GM18499 (cell line): ENCODE results near the gene ACTR2.
"Not testable (repeated sequence)": the region's sequence is repeated elsewhere in the genome, so short reads cannot be mapped to it uniquely, and the experiment has no call there.

Experiments
- ATAC-seq: cut with Tn5 transposase; IDR thresholded peaks from one replicate; pipeline ENCODE4 v1.9.1; 2021; ENCODE audit warnings: moderate number of reproducible peaks; ENCODE audit not compliant: insufficient read depth, unreplicated experiment

The ACTR2 gene

DNA sequence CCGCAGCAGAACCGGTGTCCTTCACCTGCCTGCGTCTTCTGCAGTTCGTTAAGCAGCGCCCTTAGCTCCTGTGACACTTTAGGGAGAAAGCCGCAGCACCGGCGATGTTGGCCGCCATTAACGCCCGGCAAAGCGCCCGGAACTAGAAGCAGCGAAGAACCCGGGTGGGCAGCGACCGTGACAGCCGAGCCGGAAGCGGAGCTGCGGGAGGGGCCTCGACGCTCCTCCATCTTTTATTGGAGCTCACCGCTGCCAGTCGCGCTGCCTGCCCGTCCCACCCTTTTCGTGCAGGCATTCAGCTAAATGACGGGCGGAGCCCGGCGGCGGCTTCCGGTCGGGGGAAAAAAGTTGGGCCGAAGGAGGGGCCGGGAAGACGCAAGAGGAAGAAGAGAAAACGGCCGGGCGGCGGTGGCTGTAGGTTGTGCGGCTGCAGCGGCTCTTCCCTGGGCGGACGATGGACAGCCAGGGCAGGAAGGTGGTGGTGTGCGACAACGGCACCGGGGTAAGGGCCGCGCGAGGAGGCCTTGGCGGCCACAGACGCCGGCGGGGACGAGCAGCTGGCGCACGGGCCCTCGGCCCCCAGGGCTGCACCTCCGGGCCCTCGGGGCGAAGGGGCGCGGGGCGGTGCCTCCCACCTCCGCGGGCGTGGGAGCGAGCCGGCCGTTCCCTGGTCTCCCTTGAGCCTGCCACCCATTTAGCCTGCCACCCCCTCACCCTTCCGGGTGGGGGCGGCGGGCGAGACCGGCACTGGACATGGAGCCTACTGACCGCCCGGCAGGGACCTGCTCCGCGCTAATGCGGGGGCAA is at the start of gene ACTR2:
TSS of gene ACTR2 (plus strand) at position 376 of the 807 bp plus-strand sequence. CDS start at position 455, 79 bp downstream.
- peak; percentile 64 for ATAC-seq

DNA sequence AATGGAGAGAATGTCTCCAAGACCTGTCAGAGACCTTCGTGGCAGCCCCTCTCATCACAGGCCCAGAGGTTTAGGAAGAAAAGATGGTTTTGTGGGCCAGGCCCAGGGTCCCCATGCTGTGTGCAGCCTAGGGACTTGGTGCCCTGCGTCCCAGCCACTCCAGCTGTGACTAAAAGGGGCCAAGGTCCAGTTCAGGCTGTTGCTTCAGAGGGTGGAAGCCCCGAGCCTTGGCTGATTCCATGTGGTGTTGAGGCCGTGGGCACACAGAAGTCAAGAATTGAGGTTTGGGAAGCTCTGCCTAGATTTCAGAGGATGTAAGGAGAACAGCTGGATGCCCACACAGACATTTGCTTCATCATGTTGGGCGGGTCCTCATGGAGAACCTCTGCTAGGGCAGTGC is 45.1 kb upstream of the ACTR2 start:
- no peak for ATAC-seq

DNA sequence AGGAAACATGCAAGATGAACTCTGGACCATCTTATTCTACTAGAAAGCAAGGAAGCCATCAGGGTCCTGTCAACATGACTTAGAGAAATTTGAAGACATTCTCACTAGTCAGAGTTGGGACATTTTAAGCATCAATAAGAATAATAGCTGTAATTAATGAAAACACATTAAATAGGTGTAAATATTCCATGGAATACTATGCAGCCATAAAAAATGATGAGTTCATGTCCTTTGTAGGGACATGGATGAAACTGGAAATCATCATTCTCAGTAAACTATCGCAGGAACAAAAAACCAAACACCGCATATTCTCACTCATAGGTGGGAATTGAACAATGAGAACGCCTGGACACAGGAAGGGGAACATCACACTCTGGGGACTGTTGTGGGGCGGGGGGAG is 44.2 kb upstream of the ACTR2 start:
- ATAC-seq: not testable (repeated sequence)

DNA sequence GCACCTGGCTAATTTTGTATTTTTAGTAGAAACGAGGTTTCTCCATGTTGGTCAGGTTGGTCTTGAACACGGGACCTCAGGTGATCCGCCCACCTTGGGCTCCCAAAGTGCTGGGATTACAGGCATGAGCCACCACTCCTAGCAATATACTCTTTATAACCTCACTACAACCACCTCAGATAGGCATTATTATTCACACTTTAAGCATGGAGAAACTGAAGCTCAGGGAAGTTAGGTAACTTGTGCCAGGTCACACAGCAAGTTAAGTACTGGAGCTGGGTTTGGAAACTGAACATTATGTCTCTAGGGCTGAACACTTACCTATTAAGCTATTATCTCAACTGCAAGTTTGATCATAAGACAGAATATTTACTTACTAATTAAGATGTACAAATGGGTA is 42.6 kb upstream of the ACTR2 start:
- no peak for ATAC-seq

DNA sequence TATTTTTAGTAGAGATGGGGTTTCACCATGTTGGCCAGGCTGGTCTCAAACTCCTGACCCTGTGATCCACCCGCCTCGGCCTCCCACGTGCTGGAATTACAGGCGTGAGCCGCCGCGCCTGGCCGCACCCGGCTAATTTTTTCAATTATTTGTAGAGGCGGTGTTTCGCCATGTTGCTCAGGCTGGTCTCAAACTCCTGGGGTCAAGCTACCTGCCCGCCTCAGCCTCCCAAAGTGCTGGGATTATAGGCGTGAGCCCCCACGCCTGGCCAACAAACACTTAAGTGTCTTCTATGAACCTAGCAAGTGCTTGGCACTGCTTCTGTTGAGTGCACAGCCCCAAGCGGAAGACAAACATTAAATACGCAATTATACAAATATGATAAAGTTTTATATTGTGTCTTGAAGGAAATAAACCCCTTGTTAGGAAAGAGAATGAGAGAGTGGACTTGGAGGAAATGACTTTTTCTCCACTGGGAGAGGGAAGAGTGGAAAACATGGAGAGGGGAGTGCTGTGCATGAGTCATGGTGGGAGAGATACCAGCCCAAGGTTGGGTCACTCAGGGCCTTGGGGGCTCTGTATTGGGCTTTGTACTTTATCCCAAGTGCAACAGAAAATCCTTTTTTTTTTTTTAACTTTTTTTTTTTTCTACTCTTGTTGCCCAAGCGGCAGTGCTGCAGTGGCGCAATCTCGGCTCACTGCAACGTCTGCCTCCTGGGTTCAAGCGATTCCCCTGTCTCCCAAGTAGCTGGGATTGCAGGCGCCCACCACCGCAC is 41.4 kb upstream of the ACTR2 start:
- no peak for ATAC-seq

DNA sequence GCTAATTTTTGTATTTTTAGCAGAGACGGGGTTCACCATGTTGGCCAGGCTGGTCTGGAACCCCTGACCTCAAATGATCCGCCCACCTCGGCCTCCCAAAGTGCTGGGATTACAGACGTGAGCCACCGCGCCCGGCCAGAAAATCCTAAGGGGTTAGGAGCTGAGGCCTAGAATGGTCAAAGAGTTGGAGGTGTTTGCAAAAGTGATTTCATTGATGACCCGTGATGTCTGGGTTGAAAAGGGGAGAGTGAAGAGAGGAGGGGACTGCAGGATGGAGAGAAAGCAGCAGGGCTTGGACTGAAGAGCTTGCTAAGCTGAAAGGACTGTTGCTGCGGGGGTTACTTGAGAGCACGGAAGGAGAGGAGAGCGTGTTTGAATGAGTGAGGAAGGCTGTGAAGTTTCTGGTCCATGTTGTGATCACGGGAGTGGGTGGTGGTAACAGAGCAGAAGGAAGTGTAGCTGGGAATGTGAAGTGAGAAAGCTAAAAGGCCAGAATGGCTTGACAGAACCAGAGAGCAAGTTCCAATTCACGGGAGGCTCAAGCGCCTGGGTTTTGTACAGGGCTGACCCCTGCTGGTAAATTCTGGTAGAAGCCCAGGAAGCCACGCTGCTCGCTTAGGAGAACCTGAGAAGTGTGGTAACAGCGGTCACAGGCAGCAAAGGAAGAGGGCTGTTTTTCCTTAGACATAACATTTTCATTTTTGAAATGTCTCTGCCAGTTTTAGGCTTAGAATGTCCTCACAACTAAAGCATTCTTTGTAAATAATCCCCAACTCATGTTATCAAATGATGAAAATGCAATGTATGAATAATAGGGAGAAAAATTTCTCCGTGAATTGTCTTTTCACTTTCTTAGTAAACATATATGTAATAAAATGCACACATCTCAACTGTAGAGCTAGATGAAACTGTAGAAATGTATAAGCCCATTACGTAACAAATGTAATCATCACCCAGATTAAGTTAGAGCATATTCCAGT is 40.5 kb upstream of the ACTR2 start:
- ATAC-seq: no peak

DNA sequence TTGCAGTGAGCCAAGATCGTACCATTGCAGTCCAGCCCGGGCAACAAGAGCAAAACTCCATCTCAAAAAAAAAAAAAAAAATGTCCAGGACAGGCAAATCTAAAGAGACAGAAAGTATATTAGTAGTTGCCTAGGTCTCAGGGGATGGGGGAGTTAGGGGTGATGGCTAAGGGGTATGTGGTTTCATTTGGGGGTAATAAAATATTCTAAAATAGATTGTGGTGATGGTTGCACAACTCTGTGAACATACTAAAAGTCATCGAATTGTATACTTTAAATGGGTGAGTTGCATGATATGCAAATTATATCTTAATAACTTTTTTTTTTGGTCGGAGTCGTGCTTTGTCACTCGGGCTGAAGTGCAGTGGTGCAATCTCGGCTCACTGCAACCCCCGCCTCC is 34.2 kb upstream of the ACTR2 start:
- ATAC-seq: no peak

DNA sequence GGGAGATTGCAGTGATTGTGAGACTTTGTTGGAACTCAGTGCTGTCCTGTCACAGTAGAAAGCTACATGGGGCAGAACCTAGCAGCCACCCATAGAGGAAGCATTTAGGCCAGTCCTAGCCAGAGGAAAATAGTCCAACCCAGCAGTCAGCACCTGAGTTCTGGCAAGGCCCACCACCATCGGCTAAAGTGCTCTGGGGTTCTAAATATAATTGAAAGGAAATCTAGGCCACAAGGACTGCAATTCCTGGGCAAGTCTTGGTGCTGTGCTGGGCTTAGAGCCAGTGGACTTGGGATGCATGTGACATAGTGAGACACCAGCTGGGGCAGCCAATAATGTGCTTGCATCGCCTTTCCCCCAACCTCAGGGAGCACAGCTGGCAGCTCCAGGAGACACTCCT is 28.9 kb upstream of the ACTR2 start:
- ATAC-seq: no peak

DNA sequence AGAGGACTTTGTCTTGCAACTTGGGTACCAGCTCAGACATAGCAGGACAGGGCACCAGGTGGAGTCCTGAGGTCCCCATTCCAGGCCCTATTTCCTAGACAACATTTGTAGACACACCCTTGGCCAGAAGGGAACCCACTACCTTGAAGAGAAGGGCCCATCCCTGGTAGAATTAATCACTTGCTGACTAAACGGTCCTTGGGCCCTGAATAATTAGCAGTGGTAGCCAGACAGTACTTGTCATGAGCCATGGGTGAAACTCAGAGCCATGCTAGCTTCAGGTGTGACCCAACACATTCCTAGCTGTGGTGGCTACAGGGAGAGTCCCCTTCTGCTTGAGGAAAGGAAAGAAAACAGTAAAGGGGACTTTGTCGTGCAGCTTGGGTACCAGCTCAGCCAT is 28.5 kb upstream of the ACTR2 start:
- no peak for ATAC-seq

DNA sequence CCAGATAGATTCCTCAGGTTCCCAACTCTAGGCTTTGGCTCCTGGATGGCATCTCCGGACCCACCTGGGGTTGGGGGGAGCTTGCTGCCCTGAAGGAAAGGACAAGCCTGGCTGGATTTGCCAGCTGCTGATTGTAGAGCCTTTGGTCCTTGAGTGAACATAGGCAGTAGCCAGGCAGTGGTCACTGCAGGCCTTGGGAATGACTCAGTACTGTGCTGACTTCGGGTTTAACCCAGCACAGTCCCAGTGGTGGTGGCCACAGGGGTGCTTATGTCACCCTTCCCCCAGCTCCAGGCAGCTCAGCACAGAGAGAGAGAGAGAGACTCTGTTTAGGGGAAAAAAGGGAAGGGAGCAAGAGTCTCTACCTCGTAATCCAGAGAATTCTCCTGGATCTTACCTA is 27.7 kb upstream of the ACTR2 start:
- ATAC-seq: no peak

DNA sequence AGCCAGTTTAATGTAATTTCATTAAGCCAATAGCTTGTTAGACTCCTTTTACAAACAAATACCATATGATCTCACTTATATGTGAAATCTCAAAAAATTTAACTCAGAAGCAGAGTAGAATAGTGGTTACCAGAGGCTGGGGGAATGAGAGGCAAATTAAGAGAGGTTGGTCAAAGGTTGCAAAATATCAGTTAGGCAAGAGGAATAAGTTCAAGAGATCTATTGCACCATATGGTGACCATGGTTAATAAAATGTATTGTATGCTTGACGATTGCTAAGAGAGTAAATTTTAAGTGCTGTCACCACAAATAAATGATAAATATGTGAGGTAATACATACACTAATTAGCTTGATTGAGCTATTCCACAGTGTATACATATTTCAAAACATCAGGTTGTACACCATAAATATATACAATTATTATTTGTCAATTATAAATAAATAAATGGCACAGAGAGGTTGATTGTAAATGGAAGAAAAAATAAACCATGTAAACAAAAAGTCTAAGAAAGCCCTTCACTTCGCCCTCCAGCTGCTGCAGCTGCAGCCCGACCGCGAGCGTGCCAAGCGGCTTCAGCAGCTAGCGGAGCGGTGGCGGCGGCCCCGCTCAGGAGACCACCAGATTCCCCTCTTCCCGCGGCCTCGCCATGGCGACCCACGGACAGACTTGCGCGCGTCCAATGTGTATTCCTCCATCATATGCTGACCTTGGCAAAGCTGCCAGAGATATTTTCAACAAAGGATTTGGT is 23.0 kb upstream of the ACTR2 start:
- ATAC-seq: no peak

DNA sequence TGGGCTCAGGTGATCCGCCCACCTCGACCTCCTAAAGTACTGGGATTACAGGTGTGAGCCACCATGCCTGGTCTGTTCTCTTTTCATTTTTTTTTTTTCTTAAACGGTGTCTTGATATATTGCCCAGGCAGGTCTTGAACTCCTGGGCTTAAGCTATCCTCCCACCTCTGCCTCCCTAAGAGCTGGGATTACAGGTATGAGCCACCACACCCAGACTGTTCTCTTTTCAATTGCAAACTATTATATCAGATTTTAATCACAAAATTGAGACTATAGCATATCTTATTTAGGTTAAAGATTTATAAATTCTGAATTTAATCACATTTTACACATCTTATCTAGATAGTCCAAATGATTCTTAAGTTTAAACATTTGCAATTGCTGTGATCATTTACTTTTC is 15.5 kb upstream of the ACTR2 start:
- ATAC-seq: no peak

DNA sequence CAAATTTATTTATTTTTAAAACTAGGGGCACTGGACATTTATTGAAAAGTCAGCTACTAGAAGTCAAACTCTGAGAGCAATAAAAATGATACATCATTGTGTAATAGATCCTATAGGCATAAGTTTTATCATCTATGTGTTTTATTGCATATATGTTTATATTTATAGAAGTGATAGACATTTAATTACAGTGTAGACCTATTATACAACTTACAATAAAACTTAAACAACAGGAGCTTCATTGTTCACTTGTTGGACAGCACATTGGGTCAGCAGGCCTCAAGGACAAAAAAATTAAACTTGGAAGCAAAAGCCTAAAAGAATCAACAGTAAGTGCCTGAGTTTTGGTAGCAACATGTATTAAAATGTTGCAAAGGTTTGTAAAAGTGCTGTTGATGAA is 15.0 kb upstream of the ACTR2 start:
- ATAC-seq: no peak

DNA sequence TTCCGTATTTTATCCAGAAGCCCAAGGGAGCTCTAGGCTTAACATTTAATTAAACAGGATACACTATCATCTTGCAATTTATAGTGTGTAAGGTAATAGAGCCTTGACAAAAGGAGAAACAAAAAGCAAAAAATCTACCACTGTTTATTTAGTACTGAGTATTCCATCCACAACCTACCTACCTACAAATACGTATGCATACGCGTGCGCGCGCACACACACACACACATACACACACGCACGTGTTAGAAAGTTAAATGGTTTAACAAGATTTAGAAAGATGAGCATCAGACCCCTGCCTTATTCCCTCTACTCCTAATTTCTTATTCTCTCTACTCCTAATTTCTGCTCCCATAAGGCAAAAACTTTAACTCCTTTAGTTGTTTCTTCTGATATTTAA is 14.6 kb upstream of the ACTR2 start:
- no peak for ATAC-seq

DNA sequence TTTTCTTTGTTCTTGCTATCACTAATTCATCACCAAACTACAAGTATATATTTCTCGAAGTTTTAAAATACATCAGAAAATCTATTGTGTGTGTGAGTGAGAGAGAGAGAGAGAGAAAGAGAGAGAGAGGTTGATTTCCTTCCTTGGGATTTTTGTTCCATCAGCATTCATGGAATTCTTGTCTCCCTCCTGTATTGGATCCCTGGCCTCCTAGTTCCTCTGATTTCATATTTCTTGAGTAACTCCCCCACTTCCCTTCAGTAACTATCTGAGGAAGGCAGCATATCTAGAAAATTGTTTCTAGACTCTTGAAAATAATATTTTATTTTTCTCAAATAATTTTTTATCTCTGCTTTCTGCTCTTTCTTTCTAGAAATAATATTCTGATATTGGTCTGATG is 13.3 kb upstream of the ACTR2 start:
- ATAC-seq: no peak

DNA sequence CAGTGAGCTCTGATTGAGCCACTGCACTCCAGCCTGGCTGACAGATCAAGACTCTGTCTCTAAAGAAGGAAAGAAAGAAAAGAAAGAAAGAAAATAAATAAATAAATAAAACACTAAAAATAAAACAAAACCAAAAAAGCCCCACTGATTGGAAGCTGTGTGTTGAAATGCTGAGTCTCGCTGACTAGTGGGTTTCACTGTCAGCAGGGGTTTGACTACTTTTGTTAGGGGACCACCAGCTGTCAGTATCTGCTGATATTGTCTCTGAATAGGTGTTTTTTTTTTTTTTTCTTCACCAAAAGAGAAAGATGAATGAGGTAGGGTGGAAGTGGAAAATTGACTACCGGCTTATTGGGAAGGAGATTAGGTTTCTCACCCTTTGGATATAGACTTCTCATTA is 12.8 kb upstream of the ACTR2 start:
- ATAC-seq: no peak

DNA sequence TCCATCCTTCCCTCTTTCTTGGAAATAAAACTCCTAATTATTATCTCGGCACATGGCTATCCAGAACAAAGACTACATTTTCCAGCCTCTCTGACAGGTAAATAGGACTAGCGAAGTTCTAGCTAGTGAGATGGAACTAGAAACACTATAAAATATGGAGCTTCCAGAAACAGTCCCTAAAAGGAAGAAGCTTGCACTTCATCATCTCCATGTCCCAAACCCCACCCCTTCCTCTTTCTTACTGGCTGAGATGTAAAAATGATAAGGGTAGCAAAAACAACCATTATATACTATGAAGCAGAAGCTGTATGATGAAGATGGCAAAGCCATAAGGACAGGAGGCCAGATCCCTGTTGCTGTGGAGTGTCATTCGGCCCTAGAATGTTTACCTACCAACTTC is 11.7 kb upstream of the ACTR2 start:
- no peak for ATAC-seq

DNA sequence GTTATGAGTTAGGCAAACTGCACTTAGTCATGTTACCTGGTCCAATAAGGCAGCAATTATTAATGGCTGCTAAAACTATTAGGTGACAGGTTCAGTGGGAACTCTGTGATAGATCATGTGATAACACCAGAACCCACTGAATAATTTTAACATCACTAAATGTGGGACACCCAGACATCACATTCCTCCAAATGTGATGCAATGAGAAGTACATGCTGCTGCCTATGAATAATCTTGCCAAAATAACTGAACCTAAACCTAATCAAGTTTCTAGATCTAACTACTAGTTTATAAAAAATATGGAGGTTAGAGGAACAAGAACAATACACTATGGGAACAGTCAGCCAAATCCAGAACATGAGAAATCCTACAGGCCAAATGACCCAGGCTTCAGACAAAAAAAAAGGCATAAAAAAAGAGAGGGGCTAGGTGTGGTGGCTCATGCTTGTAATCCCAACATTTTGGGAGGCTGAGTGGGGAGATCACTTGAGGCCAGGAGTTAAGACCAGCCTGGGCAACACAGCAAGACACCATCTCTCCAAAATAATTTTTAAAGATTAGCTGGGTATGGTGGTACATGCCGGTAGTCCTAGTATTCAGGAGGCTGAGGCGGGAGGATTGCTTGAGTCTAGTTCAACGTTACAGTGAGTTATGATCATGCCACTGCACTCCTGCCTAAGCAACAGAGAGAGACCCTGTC is 7.0 kb upstream of the ACTR2 start:
- no peak for ATAC-seq

DNA sequence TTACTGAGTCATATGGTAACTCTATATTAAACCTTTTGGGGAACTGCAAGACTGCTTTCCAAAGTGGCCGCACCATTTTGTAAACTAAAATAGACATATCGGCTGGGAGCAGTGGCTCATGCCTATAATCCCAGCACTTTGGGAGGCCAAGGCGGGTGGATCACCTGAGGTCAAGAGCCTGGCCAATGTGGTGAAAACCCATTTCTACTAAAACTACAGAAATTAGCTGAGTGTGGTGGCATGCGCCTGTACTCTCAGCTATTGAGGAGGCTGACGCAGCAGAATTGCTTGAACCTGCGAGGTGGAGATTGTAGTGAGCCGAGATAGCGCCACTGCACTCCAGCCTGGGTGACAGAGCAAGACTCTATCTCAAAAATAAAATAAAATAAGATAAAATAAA is 6.4 kb upstream of the ACTR2 start:
- ATAC-seq: not testable (repeated sequence)
